Activated naive CD4-positive, alpha-beta T cell (primary cell): Measurements from ENCODE around the gene FAM187B.
A peak's percentile ranks its signal among the peaks of the same experiment; 100 is the strongest.
"Not testable (repeated sequence)": the region's sequence is repeated elsewhere in the genome, so short reads cannot be mapped to it uniquely, and the experiment has no call there.

Source experiments
- DNase-seq, 4 experiments: peaks; one replicate each; lab custom pipeline; 2025; lab: John Stamatoyannopoulos, UW

The FAM187B gene

GRCh38 chr19:35262101-35262761, 33.7 kb upstream of the FAM187B start:
- DNase-seq: no peak

DNA sequence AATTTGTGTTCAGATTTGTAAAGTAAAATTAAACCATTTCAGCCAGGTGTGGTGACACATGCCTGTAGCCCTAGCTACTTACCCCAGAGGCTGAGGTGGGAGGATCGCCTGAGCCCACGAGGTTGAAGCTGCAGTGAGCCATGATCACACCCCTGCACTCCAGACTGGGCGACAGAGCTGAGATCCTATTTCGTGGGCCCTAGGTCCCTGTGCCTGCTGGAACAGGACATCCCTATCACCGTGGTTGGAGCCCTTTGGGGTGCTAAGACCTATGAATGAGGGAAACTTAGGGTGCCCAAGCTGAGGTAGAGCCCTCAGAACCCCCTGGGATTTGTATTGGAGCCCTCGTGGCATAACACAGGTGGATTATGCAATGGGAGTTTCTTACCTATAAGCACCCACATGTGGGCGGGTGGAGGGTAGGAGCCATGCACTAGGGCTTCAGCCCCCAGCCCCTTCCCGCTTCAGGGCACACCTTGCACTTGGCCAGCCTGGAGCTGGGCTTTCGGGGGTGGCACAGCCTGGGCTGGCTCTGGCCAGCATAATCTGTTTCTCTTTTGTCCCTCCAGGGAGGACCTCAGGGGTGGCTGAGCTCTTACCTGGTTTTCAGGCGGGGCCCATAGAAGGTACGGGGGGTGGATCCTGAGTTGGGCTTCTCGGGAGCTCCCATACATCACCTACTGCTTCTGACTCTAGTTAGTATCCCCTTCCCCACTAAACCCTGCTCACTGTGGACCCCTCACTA, 33.0 kb upstream of the FAM187B start:
- no peak for DNase-seq

GRCh38 chr19:35260694-35261304, 32.3 kb upstream of the FAM187B start:
- DNase-seq: no peak

DNA sequence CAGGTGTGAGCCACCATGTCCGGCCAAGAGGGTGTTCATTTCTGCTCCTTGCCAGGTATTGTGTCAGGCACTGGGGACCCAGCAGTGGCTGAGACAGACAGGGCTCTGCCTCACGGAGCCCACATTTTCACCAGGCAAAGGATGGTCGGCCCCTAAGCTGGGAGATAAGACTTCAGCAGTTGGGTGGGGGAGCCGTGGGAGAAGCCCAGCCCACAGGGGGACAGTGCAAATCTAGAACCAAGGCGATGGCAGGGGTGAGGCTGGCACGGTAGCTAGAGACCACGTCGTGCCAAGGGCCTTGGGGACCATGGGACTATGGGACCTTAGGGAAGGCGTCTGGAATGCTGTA, 28.5 kb upstream of the FAM187B start:
- no peak for DNase-seq

DNA sequence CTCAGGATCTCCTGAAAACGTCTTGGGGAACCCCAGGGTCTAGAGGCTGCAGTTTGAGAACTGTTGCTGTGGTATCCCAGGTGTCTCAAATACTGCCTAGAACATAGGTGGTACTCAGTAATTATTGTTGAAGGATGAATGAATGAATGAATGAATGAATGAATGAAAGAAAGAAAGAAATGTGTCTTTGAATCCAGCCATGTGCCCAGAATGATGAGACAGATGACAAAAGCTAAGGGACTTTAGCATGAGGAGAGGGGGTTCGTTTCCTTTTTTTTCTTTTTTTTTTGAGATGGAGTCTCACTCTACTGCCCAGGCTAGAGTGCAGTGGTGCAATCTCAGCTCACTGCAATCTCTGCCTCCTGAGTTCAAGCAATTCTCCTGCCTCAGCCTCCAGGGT, 28.0 kb upstream of the FAM187B start:
- DNase-seq: no peak

DNA sequence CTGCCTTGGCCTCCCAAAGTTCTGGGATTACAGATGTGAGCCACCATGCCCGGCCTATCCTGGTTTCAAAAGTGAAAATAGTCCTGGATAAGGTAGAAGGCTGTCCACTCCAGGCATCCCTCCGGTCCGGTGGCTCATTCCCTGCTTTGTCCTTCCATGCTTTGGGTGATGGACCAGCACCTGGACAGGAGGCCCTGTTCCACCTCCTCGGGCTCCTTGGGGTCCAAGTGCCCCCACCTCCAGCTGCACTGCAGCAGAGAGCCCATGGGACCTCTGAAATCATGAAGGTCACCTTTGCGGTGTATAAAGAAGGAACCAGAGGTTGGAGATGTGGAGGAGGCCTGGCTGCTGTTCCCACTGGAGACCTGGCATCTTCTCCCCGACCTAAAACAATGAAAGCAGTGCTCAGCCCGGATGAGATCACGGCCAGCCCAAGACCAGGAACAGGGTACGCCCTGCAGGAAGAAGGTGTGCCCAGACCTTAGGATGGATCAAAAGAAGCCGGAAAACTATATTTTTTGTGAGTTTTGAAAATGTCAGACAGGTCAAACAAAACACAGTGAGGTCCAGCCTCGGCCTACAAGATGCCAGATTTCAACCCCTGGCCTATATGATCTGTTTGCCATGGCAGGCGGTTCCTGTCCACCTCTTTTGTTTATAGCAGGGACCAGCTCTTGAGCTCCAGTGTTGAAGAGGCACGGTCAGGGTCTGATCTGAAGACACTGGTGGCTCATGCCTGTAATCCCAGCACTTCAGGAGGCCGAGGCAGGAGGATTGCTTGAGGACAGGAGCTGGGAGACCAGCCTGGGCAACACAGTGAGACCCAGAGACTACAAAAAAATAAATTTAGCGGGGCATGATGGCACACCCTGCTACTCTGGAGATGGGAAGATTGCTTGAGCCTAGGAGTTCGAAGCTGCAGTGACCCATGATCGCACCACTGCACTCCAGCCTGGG, 26.1 kb upstream of the FAM187B start:
- DNase-seq: no peak

GRCh38 chr19:35253316-35254286, 25.1 kb upstream of the FAM187B start:
- DNase-seq: no peak

- no peak for DNase-seq
Measured at GRCh38 chr19:35251456-35251855, 22.9 kb upstream of the FAM187B start.

DNA sequence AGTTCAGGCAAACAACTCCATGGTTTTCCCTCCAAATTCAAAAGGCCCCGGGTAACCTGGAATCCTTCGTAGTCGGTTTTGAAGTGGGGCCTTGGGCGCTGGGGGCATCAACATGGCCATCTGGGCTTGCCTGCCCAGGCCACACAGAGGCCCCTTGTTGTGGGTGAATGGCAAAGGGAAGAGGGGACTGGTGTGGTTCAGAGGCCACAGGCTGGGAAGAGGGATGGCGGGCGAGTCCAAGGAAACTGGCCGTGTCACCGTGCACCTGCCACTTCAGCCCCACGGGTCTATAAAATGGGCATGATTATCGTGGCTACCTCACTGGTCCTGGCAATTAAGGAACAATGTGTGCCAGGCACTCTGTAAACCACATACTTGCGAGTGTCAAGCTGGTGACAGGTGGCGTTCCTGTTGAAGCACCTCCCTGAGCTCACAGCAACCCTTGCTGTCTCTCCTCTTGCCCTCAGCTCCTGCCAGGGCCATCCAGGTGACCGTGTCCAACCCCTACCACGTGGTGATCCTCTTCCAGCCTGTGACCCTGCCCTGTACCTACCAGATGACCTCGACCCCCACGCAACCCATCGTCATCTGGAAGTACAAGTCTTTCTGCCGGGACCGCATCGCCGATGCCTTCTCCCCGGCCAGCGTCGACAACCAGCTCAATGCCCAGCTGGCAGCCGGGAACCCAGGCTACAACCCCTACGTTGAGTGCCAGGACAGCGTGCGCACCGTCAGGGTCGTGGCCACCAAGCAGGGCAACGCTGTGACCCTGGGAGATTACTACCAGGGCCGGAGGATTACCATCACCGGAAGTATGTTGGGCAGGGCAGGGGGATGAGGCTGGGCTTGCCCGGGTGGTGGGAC, 21.5 kb upstream of the FAM187B start:
- no peak for DNase-seq

DNA sequence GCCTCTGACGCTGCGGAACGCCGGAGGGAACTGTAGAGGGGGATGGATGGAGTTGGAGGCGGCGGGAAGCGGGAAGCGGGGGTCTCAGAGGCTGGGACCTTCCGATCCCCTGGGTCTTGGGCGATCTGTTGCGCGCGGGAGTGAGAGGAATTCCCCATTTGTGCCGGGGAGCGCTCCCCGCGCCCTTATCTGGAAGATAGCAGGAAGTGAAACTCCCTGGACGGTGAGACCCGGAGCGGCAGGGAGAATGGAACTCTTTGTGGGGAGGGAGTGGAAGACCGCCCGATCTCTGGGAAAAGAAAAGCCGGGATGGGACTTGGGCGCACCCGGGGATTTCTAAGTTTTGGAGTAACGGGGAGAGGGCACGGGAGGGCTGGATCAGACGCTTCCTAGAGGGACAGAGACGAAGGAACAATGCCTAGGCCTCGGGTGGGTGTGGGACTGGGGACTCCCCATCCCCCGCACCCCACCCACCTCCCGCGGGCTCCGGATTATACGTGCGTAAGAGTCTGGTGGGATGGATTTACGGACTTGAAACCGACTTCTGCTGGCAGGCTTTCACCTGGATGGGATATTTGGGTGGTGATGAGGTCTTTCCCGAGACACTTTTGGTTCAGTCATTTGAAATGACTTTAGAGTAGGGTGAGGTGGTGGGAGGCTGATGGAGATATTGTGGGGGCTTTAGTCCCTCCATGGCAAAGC, 20.8 kb upstream of the FAM187B start:
- DNase-seq: no peak

GRCh38 chr19:35248310-35249145, 20.0 kb upstream of the FAM187B start, which contains the start of gene LSR:
Gene LSR (plus strand): TSS chr19:35249002. CDS start chr19:35249023, 21 bp downstream.
- DNase-seq: peak in 3 of 4 experiments; percentile 34 to 65 (median 61)

DNA sequence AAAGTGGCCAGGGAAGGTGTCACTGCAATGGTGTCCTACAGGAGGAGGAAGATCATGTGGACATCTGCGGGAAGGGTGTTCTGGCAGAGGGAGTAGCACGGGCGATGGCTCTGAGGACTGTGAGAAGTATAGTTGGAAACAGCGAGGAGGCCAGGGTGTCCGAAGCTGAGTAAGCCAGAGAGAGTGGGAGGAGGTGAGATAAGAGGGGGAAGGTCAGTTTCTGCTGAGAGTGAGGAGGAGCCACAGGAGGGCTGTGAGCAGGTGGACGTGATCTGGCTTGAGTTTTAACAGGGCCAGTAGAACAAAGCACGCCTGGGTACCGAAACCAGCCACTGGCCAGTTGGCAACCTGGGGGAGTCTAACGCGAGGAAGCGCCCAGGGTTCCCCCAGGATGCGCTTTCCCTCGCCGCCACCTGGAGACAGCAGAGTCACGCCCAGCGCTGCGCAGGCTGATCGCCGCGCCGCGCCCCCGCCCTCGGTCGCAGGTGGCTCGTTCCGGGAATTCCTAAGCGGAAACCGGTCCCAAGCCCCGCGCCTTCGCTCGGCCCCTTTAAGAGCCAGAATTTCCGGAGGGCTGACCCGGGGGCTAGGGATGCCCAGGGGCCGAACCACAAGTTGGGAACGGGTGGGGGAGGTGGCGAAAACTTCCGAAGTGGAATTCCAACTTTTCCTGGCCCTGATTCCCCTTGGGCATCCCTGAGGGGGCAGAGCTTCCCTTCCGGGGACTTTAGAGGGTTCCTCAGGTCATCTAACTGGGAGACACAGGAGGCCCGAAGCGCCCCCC, 19.2 kb upstream of the FAM187B start:
- peak in 1 of 4 experiments; percentile 45 for DNase-seq

GRCh38 chr19:35246466-35247092, 18.0 kb upstream of the FAM187B start:
- DNase-seq: no peak

DNA sequence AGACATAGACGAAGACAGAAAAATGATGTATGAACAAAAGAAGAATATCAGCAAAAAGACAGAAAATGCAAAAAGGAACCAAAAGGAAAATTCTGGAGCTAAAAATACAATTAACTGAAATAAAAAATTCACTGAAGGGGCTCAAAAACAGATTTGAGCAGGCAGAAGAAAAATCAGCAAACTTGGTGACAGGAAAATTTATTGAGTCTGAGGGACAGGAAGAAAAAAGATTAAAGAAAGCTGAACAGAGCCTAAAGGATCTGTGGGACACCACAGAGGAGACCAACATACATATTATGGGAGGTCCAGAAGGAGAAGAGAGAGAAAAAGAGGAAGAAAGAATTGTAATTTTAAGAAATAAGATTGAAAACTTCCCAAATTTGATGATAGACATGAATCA, 12.9 kb upstream of the FAM187B start:
- no peak for DNase-seq

DNA sequence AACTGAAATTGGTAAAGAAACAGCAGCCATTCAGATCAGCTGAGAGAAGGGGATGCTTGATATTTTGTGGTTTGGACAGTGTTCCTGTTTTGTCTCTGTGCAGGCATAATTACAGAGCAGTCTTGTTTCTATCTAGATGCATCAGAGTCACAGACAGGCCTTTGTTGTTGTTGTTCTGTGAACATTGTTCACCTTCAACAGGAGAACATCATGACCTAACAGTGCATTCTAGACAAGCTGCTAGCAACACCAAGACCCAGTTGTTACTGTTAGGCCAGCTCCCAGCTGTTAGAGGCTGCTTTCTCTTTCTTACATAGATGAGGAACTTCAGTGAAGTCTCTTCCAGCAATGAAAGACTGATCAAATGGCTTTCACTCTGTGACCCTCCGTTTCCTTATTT, 11.8 kb upstream of the FAM187B start:
- DNase-seq: no peak

DNA sequence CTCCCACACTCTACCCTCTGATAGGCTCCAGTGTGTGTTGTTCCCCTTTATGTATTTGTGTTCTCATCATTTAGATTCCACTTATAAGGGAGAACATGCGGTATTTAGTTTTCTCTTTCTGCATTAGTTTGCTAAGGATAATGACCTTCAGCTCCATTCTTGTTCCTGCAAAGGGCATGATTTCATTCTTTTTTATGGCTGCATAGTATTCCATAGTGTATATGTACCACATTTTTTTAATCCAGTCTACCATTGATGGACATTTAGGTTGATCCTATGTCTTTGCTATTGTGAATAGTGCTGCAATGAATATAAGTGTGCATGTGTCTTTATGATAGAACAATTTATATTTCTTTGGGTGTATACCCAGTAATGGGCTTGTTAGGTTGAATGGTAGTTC, 11.1 kb upstream of the FAM187B start:
- not testable (repeated sequence) for DNase-seq
